ENCODE data around the gene SMIM9.

- TF ChIP-seq GATA2 (IDR thresholded peaks at IDR 0.05; ENCODE audit: low read depth, low read length) = no peak
- no peak for TF ChIP-seq GATA3 (IDR thresholded peaks at IDR 0.05; ENCODE audit: low read depth, low read length)
Observed at GRCh38 chrX:154793084-154793795, 41.2 kb downstream of the SMIM9 start.

All from SH-SY5Y (cell line).